IMR-90 (cell line): ENCODE data around the gene ATP10D.

Source experiments
- BHLHE40 ChIP-seq: fragments of 150-350 bp; IDR thresholded peaks from 2 replicates; pipeline ENCODE4 v1.6.1; 2016; ENCODE audit warnings: mild to moderate bottlenecking, low read depth, low read length
- CTCF ChIP-seq: conservative IDR thresholded peaks from 2 replicates; pipeline ENCODE4 v1.5.1; 2012; ENCODE audit warnings: mild to moderate bottlenecking, low read depth, low read length, improper control_type of control experiment
- MAZ ChIP-seq: IDR thresholded peaks from 2 replicates; pipeline ENCODE4 v1.6.1; 2012; ENCODE audit warnings: low read depth, mild to moderate bottlenecking, low read length, improper control_type of control experiment, moderate library complexity, borderline replicate concordance
- POLR2A ChIP-seq: IDR thresholded peaks from 2 replicates; pipeline ENCODE4 v1.6.1; 2012; ENCODE audit warnings: mild to moderate bottlenecking, low read depth, low read length
- RAD21 ChIP-seq: IDR thresholded peaks from 2 replicates; pipeline ENCODE4 v1.6.1; 2012; ENCODE audit warnings: low read length, improper control_type of control experiment
- USF2 ChIP-seq: fragments of 150-350 bp; IDR thresholded peaks from 2 replicates; pipeline ENCODE4 v1.6.1; 2017; ENCODE audit warnings: mild to moderate bottlenecking, antibody characterized with exemption, low read length, low read depth

DNA sequence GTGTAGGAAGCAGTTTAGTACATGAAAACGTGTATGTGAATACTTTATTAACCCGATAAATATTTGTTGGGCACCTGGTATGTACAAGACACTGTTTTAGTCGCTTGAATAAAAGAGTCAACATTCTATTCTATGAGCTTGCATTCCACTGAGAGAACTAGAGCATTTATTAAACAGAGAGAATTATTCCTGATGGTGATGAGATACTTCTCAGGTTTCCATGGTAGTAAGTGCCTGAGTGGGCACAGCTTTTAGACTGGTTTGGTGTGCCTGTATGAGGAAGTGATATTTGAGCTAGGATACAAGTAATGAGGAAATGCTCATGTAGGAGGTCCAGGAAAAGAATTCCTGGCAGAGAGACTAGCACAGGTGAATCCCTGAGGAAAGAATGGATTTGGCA lies 94.2 kb downstream of the ATP10D start:
- TF ChIP-seq CTCF (no peak), POLR2A (no peak), MAZ (no peak), BHLHE40 (no peak), RAD21 (no peak), USF2 (no peak)
